Ovary (tissue), 3 donors: ENCODE measurements around the gene HACD2.

Experiments
- CTCF ChIP-seq, 3 donors: fragments of 450-650 bp in 2 of 3; fragments of 200-600 bp in 1 of 3; IDR thresholded peaks; one replicate each; pipeline versions ENCODE4 v1.5.1 to v1.8.0; 2016 to 2022; ENCODE audit warnings: antibody characterized with exemption in 3 of 3, mild to moderate bottlenecking in 1 of 3
- POLR2A ChIP-seq: fragments of 450-650 bp; IDR thresholded peaks from one replicate; pipeline ENCODE4 v1.6.1; 2017; ENCODE audit warnings: antibody characterized with exemption, mild to moderate bottlenecking, moderate library complexity
- donor health status: DM: no; HTN: no; CAD: no.

GRCh38 chr3:123444744-123445143 lies 140.1 kb downstream of the HACD2 start:
- no peak for TF ChIP-seq CTCF (IDR thresholded peaks at IDR 0.05)
- TF ChIP-seq POLR2A: no peak
